Endothelial cell of umbilical vein (primary cell): ENCODE data around the gene HOXD10. TPM values are rescaled to one million over a fixed set of nuclear protein-coding genes. Genes with fewer than 3 reads are reported as not detected.

Source experiments
- BruUV-seq: library from RNA; stranded (reverse); fragments of 400-500 nt; replicated peaks from 2 replicates; lab custom pipeline; 2021; lab: Mats Ljungman, UMichigan
- CTCF ChIA-PET: fragments of 300-600, 350-600 bp; sonication (Branson Sonifier 250); formaldehyde crosslinking; loops from one replicate; lab custom pipeline; 2021; ENCODE audit warnings: antibody characterized with exemption, inconsistent platforms; lab: Charles Lee
- POLR2A ChIA-PET: fragments of 300-600, 350-600 bp; sonication (Branson Sonifier 250); formaldehyde crosslinking; loops from one replicate; lab custom pipeline; 2021; ENCODE audit warnings: antibody characterized with exemption, inconsistent platforms; lab: Charles Lee
- DNase-seq: peaks from one replicate; pipeline ENCODE4 v3.0.0-alpha.2; 2011; ENCODE audit warnings: low read depth, low spot score
- FAIRE-seq: peaks from 2 replicates; lab custom pipeline; 2011; peaks lifted over from hg19 to GRCh38; lab: Jason Lieb, UNC
- H2AFZ ChIP-seq: 2 replicates; pipeline ENCODE4 v1.6.0; 2012; ENCODE audit warnings: low read depth, low read length, control low read depth, inconsistent platforms
- H3K27ac ChIP-seq: 2 replicates; pipeline ENCODE4 v1.5.1; 2011; ENCODE audit warnings: low read depth, mild to moderate bottlenecking, control low read depth, low read length, moderate library complexity; ENCODE audit not compliant: insufficient read depth
- H3K27me3 ChIP-seq, 2 experiments: 2 replicates each; pipeline versions ENCODE4 v1.6.0 to v1.6.1; 2011; ENCODE audit warnings: low read length in 2 of 2, mixed read lengths in 1 of 2; ENCODE audit not compliant: control insufficient read depth in 2 of 2, insufficient read depth in 2 of 2
- H3K36me3 ChIP-seq, 2 experiments: 2 replicates in 1 of 2; 3 replicates in 1 of 2; pipeline ENCODE4 v1.5.1; 2011; ENCODE audit warnings: low read length in 2 of 2, mild to moderate bottlenecking in 1 of 2, moderate library complexity in 1 of 2; ENCODE audit not compliant: control insufficient read depth in 2 of 2, insufficient read depth in 2 of 2; ENCODE audit errors: extremely low read depth in 1 of 2
- H3K4me1 ChIP-seq: 3 replicates; pipeline ENCODE4 v1.5.1; 2011; ENCODE audit warnings: mild to moderate bottlenecking, low read length; ENCODE audit not compliant: control insufficient read depth, insufficient read depth; ENCODE audit errors: extremely low read depth
- H3K4me2 ChIP-seq: 2 replicates; pipeline ENCODE4 v1.6.1; 2011; ENCODE audit warnings: low read length, control low read depth, mixed read lengths; ENCODE audit not compliant: insufficient read depth
- H3K4me3 ChIP-seq, 3 experiments: fragments of 200-600 bp in 1 of 3; sonication (generic), shearing (Covaris generic) in 1 of 3; replicated peaks in 1 of 3; 2 replicates each; pipeline ENCODE4 v1.5.1; 2011 to 2016; ENCODE audit warnings: control low read depth in 3 of 3, low read length in 3 of 3, mild to moderate bottlenecking in 2 of 3, inconsistent platforms in 1 of 3, low read depth in 1 of 3, moderate library complexity in 1 of 3; ENCODE audit not compliant: insufficient read depth in 1 of 3
- H3K79me2 ChIP-seq: 2 replicates; pipeline ENCODE4 v1.6.0; 2012; ENCODE audit warnings: low read length, inconsistent platforms; ENCODE audit not compliant: control insufficient read depth, insufficient read depth
- H3K9ac ChIP-seq: replicated peaks from 2 replicates; pipeline ENCODE3; 2011; ENCODE audit warnings: low read length, control low read depth; ENCODE audit not compliant: insufficient read depth; ENCODE audit errors: extremely low read depth
- H3K9me1 ChIP-seq: replicated peaks from 3 replicates; pipeline ENCODE4 v1.6.0; 2011; ENCODE audit warnings: mild to moderate bottlenecking, low read length; ENCODE audit not compliant: control insufficient read depth, insufficient read depth; ENCODE audit errors: extremely low read depth
- H3K9me3 ChIP-seq: replicated peaks from 2 replicates; pipeline ENCODE4 v1.5.1; 2012; ENCODE audit warnings: low read length, inconsistent platforms; ENCODE audit not compliant: control insufficient read depth, insufficient read depth
- H4K20me1 ChIP-seq: replicated peaks from 2 replicates; pipeline ENCODE3; 2011; ENCODE audit warnings: mild to moderate bottlenecking, low read length; ENCODE audit not compliant: control insufficient read depth, insufficient read depth; ENCODE audit errors: extremely low read depth
- CTCF ChIP-seq, 2 donors: IDR thresholded peaks; 1 replicate in 1 of 2; 2 replicates in 1 of 2; pipeline ENCODE4 v1.5.1; 2011; ENCODE audit warnings: low read length in 2 of 2, mild to moderate bottlenecking in 2 of 2, moderate library complexity in 2 of 2, control low read depth in 1 of 2, inconsistent platforms in 1 of 2, low read depth in 1 of 2; ENCODE audit not compliant: insufficient read depth in 1 of 2; ENCODE audit errors: extremely low read depth in 1 of 2
- EZH2 ChIP-seq: IDR thresholded peaks from 2 replicates; pipeline ENCODE4 v1.6.1; 2012; ENCODE audit warnings: borderline replicate concordance, low read depth, mild to moderate bottlenecking, moderate library complexity, low read length, inconsistent platforms; ENCODE audit not compliant: severe bottlenecking
- FOS ChIP-seq: IDR thresholded peaks from 2 replicates; pipeline ENCODE4 v1.6.1; 2011; ENCODE audit warnings: mild to moderate bottlenecking, low read length, moderate library complexity, borderline replicate concordance; ENCODE audit not compliant: insufficient read depth
- GATA2 ChIP-seq: IDR thresholded peaks from 2 replicates; pipeline ENCODE4 v1.7.0; 2011; ENCODE audit warnings: low read depth, mild to moderate bottlenecking, moderate library complexity, mixed read lengths, low read length; ENCODE audit not compliant: insufficient read length, insufficient read depth
- JUN ChIP-seq: IDR thresholded peaks from 2 replicates; pipeline ENCODE4 v1.6.1; 2011; ENCODE audit warnings: borderline replicate concordance, low read depth; ENCODE audit not compliant: insufficient read length, insufficient read depth
- MAX ChIP-seq: IDR thresholded peaks from 2 replicates; pipeline ENCODE4 v1.6.1; 2011; ENCODE audit not compliant: insufficient read depth, insufficient read length
- MYC ChIP-seq: IDR thresholded peaks from one replicate; pipeline ENCODE4 v1.6.1; 2011; ENCODE audit warnings: mild to moderate bottlenecking, low read depth, low read length
- POLR2A ChIP-seq: IDR thresholded peaks from 2 replicates; pipeline ENCODE4 v1.6.1; 2012; ENCODE audit warnings: low read depth, mild to moderate bottlenecking, control low read depth, low read length
- POLR2AphosphoS5 ChIP-seq: IDR thresholded peaks from 2 replicates; pipeline ENCODE4 v1.6.1; 2012; ENCODE audit warnings: low read depth, mild to moderate bottlenecking, control low read depth, low read length, moderate library complexity; ENCODE audit not compliant: insufficient read depth
- dilution Hi-C: fragments of 300-500 bp; cut with MboI; formaldehyde crosslinking; loops from one replicate; pipeline ENCODE4 v1.15.0; 2019; ENCODE audit warnings: low sequenced_read_pairs; ENCODE audit not compliant: extremely low pct_ligation_motif_present
- intact Hi-C: fragments of 100-400 bp; cut with micrococcal nuclease; formaldehyde crosslinking; loops from one replicate; pipeline ENCODE4 v1.10.0; 2022
- polyA plus RNA-seq, 4 experiments: library from polyadenylated mRNA; depleted of rRNA in 3 of 4; stranded (reverse) in 3 of 4; unstranded in 1 of 4; fragments of >200 nt; gene quantifications; 2 replicates each; pipeline versions ENCODE4 v1.2.1 to v1.2.3, GENCODE V29; 2011 to 2012; ENCODE audit warnings: missing spikeins in 1 of 4
- total RNA-seq: library from RNA; stranded (reverse); gene quantifications from 2 replicates; pipeline ENCODE4 v1.2.3, GENCODE V29; 2021

HOXD10 gene
- total and polyA plus RNA-seq, 2 donors (not counting 3 experiments of a cell fraction or from before 2014, with no cell fraction given), result not detected

DNA sequence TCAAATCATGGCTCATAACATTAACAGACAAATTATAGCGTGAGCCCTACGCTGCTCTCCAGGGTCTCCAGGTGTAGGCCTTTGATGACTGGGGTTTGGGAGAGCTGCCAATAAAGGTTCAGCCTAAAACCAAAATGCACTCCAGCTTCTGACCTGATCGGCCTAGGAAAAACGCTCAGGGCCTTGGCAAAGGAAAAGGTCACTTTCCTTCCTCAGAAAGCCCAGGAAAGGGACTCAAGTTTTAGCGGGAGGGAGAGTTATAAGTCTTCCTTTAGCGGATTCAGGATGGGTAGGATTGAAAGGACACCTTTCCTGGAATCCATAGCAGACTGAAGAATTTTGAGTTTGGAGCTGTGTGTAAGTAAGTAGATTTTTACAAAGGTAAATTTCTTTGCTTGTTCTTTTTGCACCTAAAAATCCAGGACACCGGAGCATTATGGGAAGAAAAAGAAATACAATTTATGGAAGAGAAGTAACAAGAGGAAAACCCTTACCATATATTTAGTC lies 41.6 kb upstream of the HOXD10 start:
- Histone ChIP-seq H3K36me3 (no peaks in the 10 kb centered on the region), H3K4me3 (no peak overlapping the region), H3K9me1 (no peaks in the 10 kb centered on the region), H3K27ac (no peak overlapping the region), H2AFZ (no peak overlapping the region), H3K9me3 (no peaks in the 10 kb centered on the region), H3K9ac (no peak overlapping the region), H3K4me2 (no peak overlapping the region), H3K4me1 (no peaks in the 10 kb centered on the region), H4K20me1 (peaks cover 2% of the 10 kb centered on the region), H3K79me2 (no peaks in the 10 kb centered on the region), H3K27me3 (peaks cover 83 to 99% of the 10 kb centered on the region in 2 experiments)
- intact Hi-C loops (no loop called here), dilution Hi-C loops (no loop called here)
- CTCF ChIA-PET, result interaction anchor here (0.9 to 1.5 kb wide), 5 partner anchors 11 to 708 kb away, joined by 3 to 5 read pairs (median 3); no protein-coding TSS in a partner anchor
- no TSS peak for BruUV-seq
- DNase-seq (no peak), FAIRE-seq (no peak)
- POLR2A ChIA-PET, result no interaction called here
- TF ChIP-seq JUN (no peak), CTCF (IDR thresholded peaks at IDR 0.05; ENCODE audit: extremely low read depth in 1 of 2, insufficient read depth in 1 of 2, low read depth in 1 of 2, low read length in 2 of 2) (no peak), POLR2AphosphoS5 (no peak), POLR2A (no peak), EZH2 (no peak), FOS (no peak), MAX (no peak), GATA2 (no peak), MYC (no peak)
